ENCODE results near the gene FOXS1.
A peak's percentile ranks its signal among the peaks of the same experiment; 100 is the strongest.
"Not testable (repeated sequence)": the region's sequence is repeated elsewhere in the genome, so short reads cannot be mapped to it uniquely, and the experiment has no call there.

The FOXS1 gene

DNA sequence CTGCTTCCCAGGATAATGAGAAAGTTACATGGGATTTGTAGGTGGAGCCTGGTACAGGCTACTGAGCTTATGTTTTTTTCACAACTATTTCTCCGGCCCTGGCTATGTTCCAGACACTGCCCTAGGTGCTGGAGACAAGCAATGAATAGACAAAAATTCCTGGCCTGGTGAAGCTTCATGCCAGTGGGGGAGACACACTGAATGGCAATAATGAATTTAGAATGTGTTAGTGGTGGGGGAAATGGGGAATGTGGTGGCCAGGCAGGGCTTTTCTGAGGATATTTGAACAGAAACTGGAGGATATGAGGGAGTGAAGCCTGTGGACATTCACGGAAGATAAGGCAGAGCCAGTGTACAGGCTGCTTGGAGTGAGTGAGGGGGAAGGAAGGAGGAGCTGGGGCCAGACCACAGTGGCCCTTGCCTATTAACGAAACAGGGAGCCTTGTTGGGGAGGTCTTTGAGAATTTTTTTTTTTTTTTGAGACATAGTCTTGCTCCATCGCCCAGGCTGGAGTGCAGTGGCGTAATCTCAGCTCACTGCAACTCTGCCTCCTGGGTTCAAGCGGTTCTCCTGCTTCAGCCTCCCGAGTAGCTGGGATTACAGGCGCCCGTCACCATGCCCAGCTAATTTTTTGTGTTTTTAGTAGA is 6.6 kb downstream of the FOXS1 start:
- DNase-seq, result no peak

GRCh38 chr20:31837896-31838397 is 7.5 kb downstream of the FOXS1 start:
- no peak for DNase-seq

- no peak for DNase-seq
Observed at GRCh38 chr20:31836853-31837608, 8.4 kb downstream of the FOXS1 start.

DNA sequence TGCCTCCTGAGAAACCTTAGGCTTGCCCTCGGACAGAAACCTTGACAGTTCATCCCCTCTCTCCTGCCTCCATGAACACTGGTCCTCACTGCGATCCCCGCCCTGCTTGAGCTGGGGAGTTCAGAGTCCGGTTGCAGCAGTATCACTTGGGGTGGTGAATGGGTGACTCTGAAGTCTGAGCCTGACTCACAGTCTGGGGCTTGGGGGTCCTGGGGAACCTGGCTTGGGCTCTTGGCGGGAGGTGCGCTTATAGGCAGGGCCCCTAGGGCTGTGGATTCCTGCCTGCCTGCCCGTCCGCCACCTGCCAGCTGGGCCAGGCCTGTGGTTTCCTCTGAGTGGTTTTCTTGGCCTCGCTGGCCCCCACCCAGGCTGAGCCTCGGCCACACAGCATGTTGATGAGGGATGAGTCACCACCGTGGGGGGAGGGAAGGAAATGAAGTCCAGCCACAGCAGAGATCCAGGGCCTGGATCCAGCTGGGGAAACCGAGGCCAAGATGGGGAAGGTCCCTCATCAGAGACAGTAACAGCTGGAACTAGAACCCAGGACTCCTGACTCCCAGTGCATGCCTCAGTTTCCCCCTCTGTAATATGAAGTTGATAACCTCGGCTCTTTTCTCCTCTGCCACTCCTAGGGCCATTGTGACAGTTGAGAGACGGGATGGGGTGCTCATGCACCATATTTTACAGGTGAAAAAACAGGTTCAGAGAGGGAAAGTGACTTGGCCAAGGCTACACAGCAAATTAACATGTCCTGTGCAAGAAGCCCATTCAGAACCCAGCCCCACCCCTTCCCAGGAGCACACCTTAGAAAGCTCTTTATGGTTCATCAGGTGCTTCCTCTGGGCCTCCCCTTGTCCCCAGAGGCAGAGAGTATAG is 9.2 kb downstream of the FOXS1 start:
- DNase-seq, result no peak

DNA sequence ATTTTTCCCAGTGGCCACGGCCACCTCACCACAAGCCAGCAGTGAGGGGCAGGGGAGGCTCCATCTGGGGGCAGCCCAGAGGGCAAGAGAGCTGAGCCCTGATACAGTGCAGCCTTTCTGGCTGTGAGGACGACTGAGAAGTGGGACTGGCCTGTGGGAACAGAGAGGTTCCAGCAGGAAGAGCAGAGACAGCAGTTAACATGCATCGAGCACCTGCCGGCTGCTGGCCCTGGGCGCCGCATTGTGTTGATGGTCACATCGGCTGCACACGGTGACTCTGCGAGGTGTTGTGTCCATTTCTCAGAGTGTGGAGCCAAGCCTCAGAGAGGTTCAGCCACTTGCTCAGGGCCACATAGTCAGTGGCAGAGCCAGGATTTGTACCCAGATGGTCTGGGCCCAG is 9.8 kb downstream of the FOXS1 start:
- DNase-seq, result no peak

DNA sequence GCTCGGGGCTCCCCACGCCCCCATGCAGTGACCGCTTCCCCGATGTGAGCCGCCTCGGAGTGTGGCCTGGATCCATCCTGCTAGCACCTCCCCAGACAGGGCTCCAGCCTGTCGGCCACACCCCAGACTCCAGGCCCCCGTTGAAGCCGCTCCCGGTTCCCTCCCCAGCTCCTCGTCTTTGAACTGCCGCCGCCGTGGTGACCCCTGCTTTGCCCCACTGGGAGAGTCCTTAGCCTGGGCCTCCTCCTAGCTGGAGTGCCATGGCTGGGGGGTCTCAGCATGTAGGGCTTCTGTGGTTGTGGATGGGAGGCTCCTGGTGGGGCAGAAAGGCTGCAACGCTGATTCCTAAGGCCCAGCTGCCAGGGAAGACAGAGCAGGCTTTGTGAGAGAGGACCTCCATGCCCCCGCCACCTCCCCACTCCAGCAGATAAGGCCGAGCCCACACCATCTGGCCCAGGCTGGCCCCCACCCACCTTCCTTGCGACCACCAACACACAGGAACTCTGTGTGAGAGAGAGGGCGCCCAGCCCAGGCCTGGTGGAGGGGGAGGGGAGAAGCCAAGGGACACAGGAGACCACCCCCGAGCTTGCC is 11.4 kb downstream of the FOXS1 start:
- DNase-seq, result no peak

DNA sequence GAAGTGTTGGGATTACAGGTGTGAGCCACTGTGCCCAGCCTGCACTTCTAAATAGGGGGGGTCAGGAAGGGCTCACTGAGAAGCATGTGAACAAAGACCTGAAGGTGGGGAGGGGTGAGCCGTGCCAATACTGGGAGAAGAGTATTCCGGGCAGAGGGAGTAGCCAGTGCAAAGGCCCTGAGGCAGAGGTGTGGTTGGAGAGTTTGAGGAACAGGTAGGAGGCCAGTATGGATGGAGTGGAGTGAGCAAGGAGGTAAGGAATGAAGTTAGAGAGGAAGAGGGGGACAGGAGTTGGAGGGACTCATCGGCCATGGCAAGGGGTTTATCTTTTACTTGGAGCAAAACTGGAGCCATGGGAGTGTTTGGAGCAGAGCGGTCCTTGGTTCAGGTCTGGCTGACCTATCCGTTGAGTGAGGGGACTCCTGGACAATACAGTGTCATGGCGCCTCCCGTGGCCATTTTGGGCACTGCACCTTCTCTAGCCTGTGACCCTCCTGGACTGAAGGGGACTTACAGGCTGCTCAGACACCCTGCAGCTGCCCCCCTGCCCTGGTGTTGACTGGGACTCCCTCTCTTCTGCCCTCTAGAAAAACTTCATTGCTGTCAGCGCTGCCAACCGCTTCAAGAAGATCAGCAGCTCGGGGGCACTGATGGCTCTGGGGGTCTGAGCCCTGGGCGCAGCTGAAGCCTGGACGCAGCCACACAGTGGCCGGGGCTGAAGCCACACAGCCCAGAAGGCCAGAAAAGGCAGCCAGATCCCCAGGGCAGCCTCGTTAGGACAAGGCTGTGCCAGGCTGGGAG is 12.1 kb downstream of the FOXS1 start:
- DNase-seq, result peak; percentile 55

DNA sequence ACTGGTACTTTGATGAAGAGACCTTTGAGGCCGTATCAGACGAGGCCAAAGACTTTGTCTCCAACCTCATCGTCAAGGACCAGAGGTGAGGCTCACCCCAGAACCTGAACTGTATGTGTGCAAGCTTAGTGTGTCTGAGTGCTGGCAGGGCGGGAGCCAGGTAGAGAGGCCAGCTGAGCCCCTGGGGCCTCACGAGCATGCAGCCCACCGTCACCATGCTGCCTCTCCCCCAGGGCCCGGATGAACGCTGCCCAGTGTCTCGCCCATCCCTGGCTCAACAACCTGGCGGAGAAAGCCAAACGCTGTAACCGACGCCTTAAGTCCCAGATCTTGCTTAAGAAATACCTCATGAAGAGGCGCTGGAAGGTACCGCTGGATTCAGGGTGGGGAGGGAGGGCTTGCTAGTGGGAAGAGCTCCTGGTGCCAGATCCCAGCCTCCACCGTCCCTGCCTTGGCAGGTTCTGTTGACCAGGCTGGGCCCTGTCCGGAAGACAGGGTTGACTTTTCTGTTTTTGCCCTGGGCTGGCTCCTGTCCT is 13.6 kb downstream of the FOXS1 start:
- DNase-seq, result no peak

- DNase-seq, result no peak
Observed at GRCh38 chr20:31831211-31831610, 14.2 kb downstream of the FOXS1 start.

GRCh38 chr20:31830406-31830981 is 14.9 kb downstream of the FOXS1 start:
- no peak for DNase-seq

DNA sequence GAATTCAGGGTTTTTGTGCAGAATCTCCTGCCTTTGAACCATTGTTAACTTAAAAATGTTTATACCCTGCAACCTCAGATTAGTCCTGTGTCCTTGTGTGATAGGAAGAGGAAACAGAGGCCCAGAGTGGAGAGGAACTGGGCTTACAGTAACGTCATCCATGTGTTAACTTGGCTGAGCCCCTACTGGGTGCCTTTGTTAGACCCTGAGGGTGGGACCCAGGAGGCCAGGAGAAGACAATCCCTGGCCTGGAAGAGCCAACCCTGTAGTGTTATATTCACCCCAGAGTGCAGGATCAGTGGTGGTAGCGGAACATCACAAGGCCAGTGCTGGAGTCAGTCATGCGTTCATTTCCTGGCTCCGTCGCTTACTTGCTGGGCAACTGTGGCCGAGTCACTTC is 15.7 kb downstream of the FOXS1 start:
- DNase-seq, result no peak

GRCh38 chr20:31828016-31828415 is 17.4 kb downstream of the FOXS1 start:
- DNase-seq, result not testable (repeated sequence)

DNA sequence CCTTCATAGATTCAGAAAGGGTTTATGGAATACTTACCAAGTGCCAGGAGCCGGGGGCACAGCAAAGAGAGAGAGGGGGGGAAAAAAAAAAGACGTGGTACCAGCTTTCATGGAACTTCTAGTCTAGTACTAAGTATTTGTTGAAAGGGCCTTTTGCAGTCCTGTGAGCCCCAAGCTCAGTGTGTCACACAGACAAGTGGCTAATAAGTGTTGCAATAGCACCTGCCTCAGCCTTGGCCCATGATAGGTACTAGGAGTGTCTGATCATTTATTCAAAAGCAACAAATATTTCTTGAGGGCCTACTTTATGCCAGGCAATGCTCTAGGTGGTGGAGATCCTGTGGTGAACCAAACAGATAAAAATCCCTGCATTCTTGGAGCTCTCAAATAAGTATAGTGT is 18.3 kb downstream of the FOXS1 start:
- no peak for DNase-seq

- DNase-seq, result no peak
Observed at GRCh38 chr20:31826074-31826473, 19.3 kb downstream of the FOXS1 start.

- DNase-seq, result no peak
Observed at GRCh38 chr20:31824554-31825313, 20.7 kb downstream of the FOXS1 start.

DNA sequence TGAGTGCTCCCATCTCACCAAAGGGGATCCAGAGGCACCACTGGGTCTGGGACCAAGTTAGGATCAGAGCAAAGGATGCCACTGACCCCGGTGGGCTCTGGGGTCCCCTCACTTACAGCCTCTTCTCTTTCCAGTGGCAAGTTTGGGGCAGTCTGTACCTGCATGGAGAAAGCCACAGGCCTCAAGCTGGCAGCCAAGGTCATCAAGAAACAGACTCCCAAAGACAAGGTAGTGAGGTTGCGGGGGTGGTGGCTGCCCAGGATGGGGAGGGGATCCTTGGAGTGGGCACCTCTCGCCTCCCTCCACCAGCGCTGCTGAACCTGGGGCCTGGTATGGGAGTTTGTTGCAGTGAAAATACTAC is 21.3 kb downstream of the FOXS1 start:
- DNase-seq, result no peak

- no peak for DNase-seq
Observed at GRCh38 chr20:31823360-31824124, 21.9 kb downstream of the FOXS1 start.

DNA sequence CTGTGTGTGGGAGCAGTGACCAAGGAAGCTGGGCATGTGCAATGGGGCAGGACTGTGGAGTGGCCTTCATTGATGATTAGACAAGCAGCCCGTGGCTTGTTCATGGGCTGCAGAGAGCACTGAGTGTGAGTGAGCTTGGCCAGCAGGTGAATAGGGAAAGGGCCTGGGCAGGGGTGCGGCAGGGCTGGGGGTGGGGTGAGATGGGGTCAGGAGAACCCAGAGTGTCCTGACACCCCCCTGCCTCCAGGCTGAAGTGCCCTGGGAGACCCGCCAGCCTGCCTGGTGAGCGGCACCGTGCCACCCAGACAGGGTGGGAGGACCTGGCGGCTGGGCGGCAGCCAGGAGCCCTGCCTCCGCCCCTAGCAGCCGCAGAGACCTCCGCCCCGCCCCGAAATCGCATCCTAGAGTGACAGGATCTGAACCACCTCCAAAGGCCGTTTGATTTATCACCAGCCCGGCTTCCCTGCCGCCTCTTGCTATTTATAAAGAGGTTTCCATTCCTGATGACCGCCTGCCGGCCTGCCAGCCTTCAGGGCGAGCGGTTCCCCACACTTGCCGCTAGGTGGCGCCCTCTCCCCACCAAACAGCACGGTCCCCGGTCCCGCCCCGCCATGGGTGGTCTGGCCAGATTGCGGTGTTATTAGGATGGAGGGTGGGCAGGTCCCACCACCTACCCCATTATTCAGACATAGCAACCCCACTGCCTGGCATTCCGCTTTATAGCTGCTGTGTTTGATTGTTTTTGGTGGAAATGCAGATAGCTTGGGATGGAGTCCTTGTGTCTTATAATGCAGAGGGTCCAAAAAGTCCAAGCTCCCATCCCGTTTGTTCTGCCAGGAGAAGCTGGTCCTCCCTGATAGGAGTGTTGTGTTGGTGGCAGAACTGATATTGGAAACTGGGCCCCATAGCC is 22.7 kb downstream of the FOXS1 start:
- DNase-seq, result peak; percentile 73

DNA sequence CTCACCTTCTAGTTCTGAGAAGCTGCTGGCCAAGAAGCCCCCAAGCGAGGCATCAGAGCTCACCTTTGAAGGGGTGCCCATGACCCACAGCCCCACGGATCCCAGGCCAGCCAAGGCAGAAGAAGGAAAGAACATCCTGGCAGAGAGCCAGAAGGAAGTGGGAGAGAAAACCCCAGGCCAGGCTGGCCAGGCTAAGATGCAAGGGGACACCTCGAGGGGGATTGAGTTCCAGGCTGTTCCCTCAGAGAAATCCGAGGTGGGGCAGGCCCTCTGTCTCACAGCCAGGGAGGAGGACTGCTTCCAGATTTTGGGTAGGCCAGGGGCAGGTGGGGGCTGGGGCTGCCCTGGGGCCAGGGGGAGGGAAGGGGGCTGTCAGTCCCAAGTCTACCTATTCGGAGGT is 24.0 kb downstream of the FOXS1 start:
- no peak for DNase-seq

All from activated naive CD4-positive, alpha-beta T cell treated with anti-CD3 and anti-CD28 coated beads, Interleukin-2, amount 50 U/mL, for 16 hours (primary cell).